GM19455 (cell line): ENCODE data around the gene RGP1.

Experiments used
- ATAC-seq: cut with Tn5 transposase; IDR thresholded peaks from one replicate; pipeline ENCODE4 v1.9.1; 2021; ENCODE audit not compliant: unreplicated experiment

RGP1 gene

DNA sequence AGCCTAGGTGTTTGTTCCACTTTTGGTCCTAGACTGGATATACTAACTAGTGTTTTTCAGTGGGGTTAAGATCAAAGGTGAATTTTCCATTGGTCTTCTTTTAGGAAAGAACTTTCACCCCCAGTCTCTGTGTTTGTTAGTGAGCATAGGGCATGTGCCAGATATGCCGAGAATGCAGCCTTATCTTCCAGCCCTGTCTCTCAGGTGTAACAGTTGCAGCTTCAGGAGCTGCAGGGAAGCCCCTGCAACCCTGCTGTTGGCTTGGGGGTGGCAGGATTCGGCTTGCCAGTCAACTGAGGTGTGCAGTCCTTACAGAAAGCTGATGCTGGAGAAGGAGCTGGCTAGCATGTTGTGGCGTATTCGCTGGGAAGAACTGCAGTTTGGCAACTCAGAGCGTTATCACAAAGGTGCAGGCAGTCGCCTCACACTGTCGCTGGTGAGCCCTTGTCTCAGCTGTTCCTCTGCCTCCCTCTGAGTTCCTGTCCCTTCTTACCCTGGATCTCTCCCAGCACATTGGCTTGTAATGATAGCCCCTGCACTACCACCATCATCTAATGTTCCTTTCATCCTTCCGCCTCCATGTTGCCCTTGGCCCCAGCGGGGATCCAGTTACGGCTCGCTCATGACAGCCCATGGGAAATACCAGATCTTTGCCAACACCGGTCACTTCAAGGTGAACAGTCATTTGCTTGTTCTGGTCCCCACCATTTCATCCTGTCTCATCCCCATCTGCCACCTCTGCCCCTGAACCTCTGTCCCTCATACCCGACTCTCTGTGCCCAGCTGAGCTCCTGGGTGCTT lies 52.4 kb downstream of the RGP1 start:
- no peak for ATAC-seq

DNA sequence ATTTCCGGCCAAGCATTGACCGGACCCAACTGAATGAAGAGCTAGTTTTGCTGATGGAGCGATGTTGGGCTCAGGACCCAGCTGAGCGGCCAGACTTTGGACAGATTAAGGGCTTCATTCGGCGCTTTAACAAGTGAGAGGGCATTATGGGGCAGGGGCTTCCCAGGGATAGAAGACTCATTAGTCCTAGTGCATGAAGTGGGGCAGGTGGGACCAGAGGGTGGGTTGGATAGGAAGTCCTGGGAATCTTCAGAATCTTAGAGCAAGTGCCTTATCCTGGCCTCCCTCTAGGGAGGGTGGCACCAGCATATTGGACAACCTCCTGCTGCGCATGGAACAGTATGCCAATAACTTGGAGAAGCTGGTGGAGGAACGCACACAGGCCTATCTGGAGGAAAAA lies 57.0 kb downstream of the RGP1 start:
- ATAC-seq = no peak
